Keratinocyte (primary cell): ENCODE measurements around the gene GRK6. TPM values are rescaled to one million over a fixed set of nuclear protein-coding genes. Genes with fewer than 3 reads are reported as not detected.

ENCODE experiments used
- DNase-seq: peaks from one replicate; pipeline ENCODE4 v3.0.0-alpha.2; 2011; ENCODE audit warnings: low read depth, missing footprints, low spot score
- FAIRE-seq: peaks from 2 replicates; lab custom pipeline; 2011; peaks lifted over from hg19 to GRCh38; lab: Jason Lieb, UNC
- H2AFZ ChIP-seq: 2 replicates; pipeline ENCODE4 v1.6.0; 2012; ENCODE audit warnings: low read length, control low read depth, inconsistent platforms; ENCODE audit not compliant: control insufficient read depth
- H3K27ac ChIP-seq: 2 replicates; pipeline ENCODE4 v1.5.1; 2011; ENCODE audit warnings: low read length; ENCODE audit not compliant: control insufficient read depth, insufficient read depth
- H3K27me3 ChIP-seq: 3 replicates; pipeline ENCODE4 v1.6.0; 2011; ENCODE audit warnings: low read length; ENCODE audit not compliant: control insufficient read depth, insufficient read depth; ENCODE audit errors: extremely low read depth
- H3K36me3 ChIP-seq, 2 experiments: 2 replicates in 1 of 2; 3 replicates in 1 of 2; pipeline ENCODE4 v1.5.1; 2011; ENCODE audit warnings: low read length in 2 of 2, mild to moderate bottlenecking in 1 of 2; ENCODE audit not compliant: control insufficient read depth in 2 of 2, insufficient read depth in 2 of 2; ENCODE audit errors: extremely low read depth in 1 of 2
- H3K4me1 ChIP-seq: 3 replicates; pipeline ENCODE4 v1.5.1; 2011; ENCODE audit warnings: low read length; ENCODE audit not compliant: control insufficient read depth, insufficient read depth; ENCODE audit errors: extremely low read depth
- H3K4me2 ChIP-seq: 3 replicates; pipeline ENCODE4 v1.6.0; 2011; ENCODE audit warnings: low read depth, low read length; ENCODE audit not compliant: control insufficient read depth, insufficient read depth; ENCODE audit errors: extremely low read depth
- H3K4me3 ChIP-seq, 3 experiments: fragments of 200-600 bp in 1 of 3; sonication (generic) in 1 of 3; 2 replicates in 2 of 3; 3 replicates in 1 of 3; pipeline ENCODE4 v1.5.1; 2011 to 2016; ENCODE audit warnings: low read length in 3 of 3, mild to moderate bottlenecking in 3 of 3, control low read depth in 2 of 3, inconsistent platforms in 1 of 3, low read depth in 1 of 3, mixed read lengths in 1 of 3, mixed run types in 1 of 3, moderate library complexity in 1 of 3; ENCODE audit not compliant: control insufficient read depth in 2 of 3, insufficient read depth in 2 of 3; ENCODE audit errors: extremely low read depth in 1 of 3
- H3K79me2 ChIP-seq: 2 replicates; pipeline ENCODE4 v1.6.0; 2012; ENCODE audit warnings: low read length; ENCODE audit not compliant: control insufficient read depth, insufficient read depth
- H3K9ac ChIP-seq: 3 replicates; pipeline ENCODE4 v1.6.0; 2011; ENCODE audit warnings: low read length; ENCODE audit not compliant: control insufficient read depth, insufficient read depth; ENCODE audit errors: extremely low read depth
- H3K9me1 ChIP-seq: 3 replicates; pipeline ENCODE4 v1.6.0; 2011; ENCODE audit warnings: low read length; ENCODE audit not compliant: control insufficient read depth, insufficient read depth; ENCODE audit errors: extremely low read depth
- H3K9me3 ChIP-seq: 2 replicates; pipeline ENCODE4 v1.5.1; 2012; ENCODE audit warnings: low read depth, low read length; ENCODE audit not compliant: control insufficient read depth
- H4K20me1 ChIP-seq: 3 replicates; pipeline ENCODE4 v1.6.0; 2011; ENCODE audit warnings: low read length; ENCODE audit not compliant: control insufficient read depth, insufficient read depth; ENCODE audit errors: extremely low read depth
- CTCF ChIP-seq, 3 experiments: IDR thresholded peaks in 1 of 3; conservative IDR thresholded peaks in 1 of 3; optimal IDR thresholded peaks in 1 of 3; 2 replicates in 2 of 3; 3 replicates in 1 of 3; pipeline versions ENCODE3 to v1.5.1; 2011; ENCODE audit warnings: low read length in 3 of 3, mild to moderate bottlenecking in 3 of 3, moderate library complexity in 2 of 3, control low read depth in 1 of 3, inconsistent platforms in 1 of 3; ENCODE audit not compliant: insufficient read depth in 2 of 3; ENCODE audit errors: extremely low read depth in 1 of 3
- EZH2 ChIP-seq: IDR thresholded peaks from one replicate; pipeline ENCODE4 v1.6.1; 2012; ENCODE audit warnings: inconsistent platforms, mild to moderate bottlenecking, low read length, moderate library complexity
- dilution Hi-C: fragments of 300-500 bp; cut with MboI; formaldehyde crosslinking; loops from one replicate; pipeline ENCODE4 v1.7.0; 2020; ENCODE audit warnings: low sequenced_read_pairs; ENCODE audit not compliant: extremely low pct_ligation_motif_present
- polyA plus RNA-seq, 5 experiments: library from polyadenylated mRNA; depleted of rRNA in 3 of 5; stranded (reverse) in 3 of 5; stranded (forward) in 1 of 5; unstranded in 1 of 5; fragments of >200 nt; gene quantifications; 1 replicate in 1 of 5; 2 replicates in 3 of 5; 3 replicates in 1 of 5; pipeline versions ENCODE4 v1.2.1 to v1.2.3, GENCODE V29; 2011 to 2012; ENCODE audit warnings: missing spikeins in 2 of 5, low read depth in 1 of 5, low replicate concordance in 1 of 5

Gene GRK6
- polyA plus RNA-seq, 1 donor (not counting 4 experiments of a cell fraction or from before 2014, with no cell fraction given), result 29.9 TPM

- FAIRE-seq, result peak; percentile 73
- Histone ChIP-seq H3K27me3 (no peaks in the 10 kb centered on the region), H3K79me2 (no peaks in the 10 kb centered on the region), H3K9ac (no peak overlapping the region), H3K4me3 (peak overlapping the region; percentile 30 to 62 (median 57)), H3K9me1 (no peaks in the 10 kb centered on the region), H3K9me3 (no peaks in the 10 kb centered on the region), H3K4me2 (peak overlapping the region; percentile 85), H2AFZ (no peak overlapping the region), H3K4me1 (peaks cover 15% of the 10 kb centered on the region), H3K27ac (no peak overlapping the region), H3K36me3 (peaks cover 13 to 15% of the 10 kb centered on the region in 2 experiments), H4K20me1 (peaks cover 5% of the 10 kb centered on the region)
- DNase-seq, result no peak
- dilution Hi-C loops, result no loop called here
- TF ChIP-seq CTCF (optimal IDR thresholded peaks at IDR 0.05 in 1 of 3, IDR thresholded peaks at IDR 0.05 in 1 of 3, conservative IDR thresholded peaks at IDR 0.05 in 1 of 3; ENCODE audit: extremely low read depth in 1 of 3, insufficient read depth in 2 of 3, low read length in 3 of 3) (peak in 2 of 3 experiments; percentile 65 to 96), EZH2 (no peak)
These were observed 29.4 kb downstream of the GRK6 start for GRCh38 chr5:177455661-177456590.

- Histone ChIP-seq H3K4me1 (peaks cover 15% of the 10 kb centered on the region), H3K27ac (no peak overlapping the region), H3K9me3 (no peaks in the 10 kb centered on the region), H3K9ac (no peak overlapping the region), H4K20me1 (peaks cover 5% of the 10 kb centered on the region), H3K79me2 (no peaks in the 10 kb centered on the region), H3K36me3 (peaks cover 13 to 15% of the 10 kb centered on the region in 2 experiments), H3K4me3 (no peak overlapping the region), H2AFZ (no peak overlapping the region), H3K9me1 (no peaks in the 10 kb centered on the region), H3K4me2 (no peak overlapping the region), H3K27me3 (no peaks in the 10 kb centered on the region)
- FAIRE-seq (no peak), DNase-seq (no peak)
- TF ChIP-seq EZH2, result no peak
- TF ChIP-seq CTCF (optimal IDR thresholded peaks at IDR 0.05 in 1 of 3, IDR thresholded peaks at IDR 0.05 in 1 of 3, conservative IDR thresholded peaks at IDR 0.05 in 1 of 3; ENCODE audit: extremely low read depth in 1 of 3, insufficient read depth in 2 of 3, low read length in 3 of 3), result no peak
- dilution Hi-C loops, result no loop called here
These were observed 30.1 kb downstream of the GRK6 start for GRCh38 chr5:177456591-177456964.
